HepG2 (cell line): ENCODE data around the gene BABAM1. TPM values are rescaled to one million over a fixed set of nuclear protein-coding genes. Genes with fewer than 3 reads are reported as not detected.

Experiments used
- AGO2 ChIP-seq: fragments of 200-400 bp; formaldehyde crosslinking; optimal IDR thresholded peaks from 2 replicates; pipeline ENCODE3; 2017; ENCODE audit warnings: mild to moderate bottlenecking, low read depth, low read length, moderate library complexity
- ETV5 ChIP-seq: IDR thresholded peaks from 2 replicates; pipeline ENCODE4 v1.6.1; 2018; ENCODE audit warnings: missing biosample characterization, missing genetic modification reagents, inconsistent platforms, borderline replicate concordance
- FOXA1 ChIP-seq, 2 experiments: fragments of 450-650 bp in 1 of 2; sonication (generic) in 1 of 2; formaldehyde crosslinking in 1 of 2; IDR thresholded peaks; 2 replicates each; pipeline versions ENCODE4 v1.4.0 to v1.6.1; 2016 to 2020; ENCODE audit warnings: missing genetic modification reagents in 1 of 2
- MAZ ChIP-seq, 2 experiments: sonication (generic) in 1 of 2; formaldehyde crosslinking in 1 of 2; IDR thresholded peaks; 2 replicates each; pipeline versions ENCODE4 v1.5.0 to v1.6.1; 2012 to 2020; ENCODE audit warnings: low read depth in 2 of 2, mild to moderate bottlenecking in 2 of 2, borderline replicate concordance in 1 of 2, improper control_type of control experiment in 1 of 2, low read length in 1 of 2, missing genetic modification reagents in 1 of 2, moderate library complexity in 1 of 2
- NFE2L1 ChIP-seq: sonication (generic); formaldehyde crosslinking; IDR thresholded peaks from 2 replicates; pipeline ENCODE4 v1.4.0; 2020; ENCODE audit warnings: missing genetic modification reagents, mild to moderate bottlenecking, borderline replicate concordance
- PHF20 ChIP-seq: sonication (generic); formaldehyde crosslinking; IDR thresholded peaks from 2 replicates; pipeline ENCODE4 v1.5.0; 2020; ENCODE audit warnings: mild to moderate bottlenecking, missing genetic modification reagents
- SALL2 ChIP-seq: sonication (generic); formaldehyde crosslinking; IDR thresholded peaks from 2 replicates; pipeline ENCODE4 v1.8.1; 2023; ENCODE audit warnings: mild to moderate bottlenecking, missing genetic modification reagents, inconsistent platforms
- STAT5B ChIP-seq: sonication (generic); formaldehyde crosslinking; IDR thresholded peaks from 2 replicates; pipeline ENCODE4 v1.4.0; 2020; ENCODE audit warnings: missing genetic modification reagents
- ZFP36 ChIP-seq: fragments of 150-350 bp; IDR thresholded peaks from 2 replicates; pipeline ENCODE4 v1.6.1; 2018; ENCODE audit warnings: borderline replicate concordance, low read length, low read depth; ENCODE audit not compliant: partially characterized antibody
- ZNF383 ChIP-seq: sonication (generic); formaldehyde crosslinking; IDR thresholded peaks from 2 replicates; pipeline ENCODE4 v1.4.0; 2020; ENCODE audit warnings: missing genetic modification reagents, mild to moderate bottlenecking, borderline replicate concordance
- ZNF562 ChIP-seq: sonication (generic); formaldehyde crosslinking; IDR thresholded peaks from 2 replicates; pipeline ENCODE4 v1.8.0; 2022; ENCODE audit warnings: missing genetic modification reagents, borderline replicate concordance
- ZNF841 ChIP-seq: sonication (generic); formaldehyde crosslinking; IDR thresholded peaks from 2 replicates; pipeline ENCODE4 v1.8.1; 2023; ENCODE audit warnings: missing genetic modification reagents, borderline replicate concordance
- polyA plus RNA-seq, 8 experiments: library from polyadenylated mRNA; depleted of rRNA in 3 of 8; stranded (reverse) in 7 of 8; unstranded in 1 of 8; fragments of >200 nt; fragmentation: Illumina TruSeq in 4 of 8; extraction: Trizol in 4 of 8; gene quantifications; 2 replicates each; pipeline versions ENCODE4 v1.2.1 to v1.2.3, GENCODE V29; 2011 to 2016; ENCODE audit warnings: low read depth in 4 of 8, missing spikeins in 1 of 8, mixed read lengths in 1 of 8; ENCODE audit not compliant: insufficient read depth in 1 of 8
- total RNA-seq, 5 experiments: library from RNA; depleted of rRNA; stranded (reverse); fragments of >200 nt; fragmentation: Illumina TruSeq; extraction: Trizol; gene quantifications; 2 replicates each; pipeline ENCODE4 v1.2.3, GENCODE V29; 2016; ENCODE audit warnings: low read depth in 1 of 5
- TF ChIP-seq, protein P1 (sequence below): sonication (generic); formaldehyde crosslinking; IDR thresholded peaks from 2 replicates; pipeline ENCODE4 v1.5.0; 2020; ENCODE audit warnings: missing genetic modification reagents, mild to moderate bottlenecking, borderline replicate concordance
- TF ChIP-seq, protein P2 (sequence below): sonication (generic); formaldehyde crosslinking; IDR thresholded peaks from 2 replicates; pipeline ENCODE4 v1.4.0; 2020; ENCODE audit warnings: mild to moderate bottlenecking, missing genetic modification reagents
- TF ChIP-seq, protein P3 (sequence below): sonication (generic); formaldehyde crosslinking; conservative IDR thresholded peaks from 2 replicates; pipeline ENCODE4 v1.4.0; 2020; ENCODE audit warnings: missing genetic modification reagents
- TF ChIP-seq, protein P4 (sequence below): sonication (generic); formaldehyde crosslinking; IDR thresholded peaks from 2 replicates; pipeline ENCODE4 v1.4.0; 2020; ENCODE audit warnings: missing genetic modification reagents, mild to moderate bottlenecking, borderline replicate concordance
- TF ChIP-seq, protein P5 (sequence below): IDR thresholded peaks from 2 replicates; pipeline ENCODE4 v1.6.1; 2012; ENCODE audit warnings: inconsistent platforms
- TF ChIP-seq, protein P6 (sequence below): IDR thresholded peaks from 2 replicates; pipeline ENCODE4 v1.6.1; 2012; ENCODE audit warnings: low read length, improper control_type of control experiment

Gene BABAM1
- total and polyA plus RNA-seq, 2 of the 13 experiments (the other 11 are each of a cell fraction or from before 2014, with no cell fraction given), result 70.0 to 82.0 TPM

DNA sequence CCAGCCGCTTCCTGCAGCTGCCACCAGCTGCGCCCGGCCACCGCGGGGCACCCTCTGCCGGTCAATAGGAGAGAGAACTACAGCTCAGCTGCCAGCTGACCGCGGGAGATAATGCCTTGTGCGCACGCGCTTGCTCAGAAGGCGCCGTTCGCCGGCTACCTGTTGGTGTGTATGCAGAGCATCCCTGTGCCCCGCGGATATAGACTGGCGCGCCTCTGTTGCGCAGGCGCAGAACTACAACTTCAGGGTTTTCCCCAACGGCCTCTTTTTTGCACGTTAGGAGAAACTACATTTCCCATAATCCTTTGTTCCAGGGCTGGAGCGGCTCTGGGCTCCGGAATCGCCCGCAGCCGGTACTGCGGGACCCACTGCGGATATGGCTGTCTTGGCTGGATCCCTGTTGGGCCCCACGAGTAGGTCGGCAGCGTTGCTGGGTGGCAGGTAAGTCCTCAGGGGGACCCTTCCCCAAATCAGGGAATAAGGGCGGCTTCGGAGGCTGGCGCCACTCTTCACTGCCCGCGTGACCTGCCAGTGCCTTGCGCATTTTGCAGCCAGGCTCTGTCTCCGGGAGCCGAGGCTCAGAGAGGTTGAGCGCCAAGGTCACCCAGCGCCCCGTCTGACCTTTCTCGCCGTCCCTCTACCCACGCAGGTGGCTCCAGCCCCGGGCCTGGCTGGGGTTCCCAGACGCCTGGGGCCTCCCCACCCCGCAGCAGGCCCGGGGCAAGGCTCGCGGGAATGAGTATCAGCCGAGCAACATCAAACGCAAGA is 38.5 kb downstream of the BABAM1 start, which contains the start of gene MRPL34 (continued):
- TF ChIP-seq, protein P1, sequence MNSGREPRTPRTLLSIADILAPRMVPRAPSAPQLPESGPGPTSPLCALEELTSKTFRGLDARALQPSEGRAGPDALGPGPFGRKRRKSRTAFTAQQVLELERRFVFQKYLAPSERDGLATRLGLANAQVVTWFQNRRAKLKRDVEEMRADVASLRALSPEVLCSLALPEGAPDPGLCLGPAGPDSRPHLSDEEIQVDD (CRISPR knock-in tag), result no peak
- TF ChIP-seq FOXA1 (IDR thresholded peaks at IDR 0.05) (no peak), FOXA1 (CRISPR knock-in tag; IDR thresholded peaks at IDR 0.05) (peak; percentile 53), SALL2 (CRISPR knock-in tag) (no peak), ZNF841 (CRISPR knock-in tag) (no peak), STAT5B (no peak), ZFP36 (no peak), PHF20 (CRISPR knock-in tag) (peak; percentile 51; the same call in 1 of the 2 replicates), ZNF562 (CRISPR knock-in tag) (no peak), NFE2L1 (CRISPR knock-in tag) (peak; percentile 77; the same call in 1 of the 2 replicates), AGO2 (peak; percentile 80), ZNF383 (CRISPR knock-in tag) (no peak), MAZ (IDR thresholded peaks at IDR 0.05; ENCODE audit: borderline replicate concordance, low read depth, low read length) (no peak), MAZ (CRISPR knock-in tag; IDR thresholded peaks at IDR 0.05; ENCODE audit: low read depth) (0 out of 2 replicates have a peak, but pooled peaks have one; percentile 63), ETV5 (CRISPR knock-in tag) (peak; percentile 87; the same call in 1 of the 2 replicates)
- TF ChIP-seq, protein P2, sequence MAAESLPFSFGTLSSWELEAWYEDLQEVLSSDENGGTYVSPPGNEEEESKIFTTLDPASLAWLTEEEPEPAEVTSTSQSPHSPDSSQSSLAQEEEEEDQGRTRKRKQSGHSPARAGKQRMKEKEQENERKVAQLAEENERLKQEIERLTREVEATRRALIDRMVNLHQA (CRISPR knock-in tag), result no peak
- TF ChIP-seq, protein P3, sequence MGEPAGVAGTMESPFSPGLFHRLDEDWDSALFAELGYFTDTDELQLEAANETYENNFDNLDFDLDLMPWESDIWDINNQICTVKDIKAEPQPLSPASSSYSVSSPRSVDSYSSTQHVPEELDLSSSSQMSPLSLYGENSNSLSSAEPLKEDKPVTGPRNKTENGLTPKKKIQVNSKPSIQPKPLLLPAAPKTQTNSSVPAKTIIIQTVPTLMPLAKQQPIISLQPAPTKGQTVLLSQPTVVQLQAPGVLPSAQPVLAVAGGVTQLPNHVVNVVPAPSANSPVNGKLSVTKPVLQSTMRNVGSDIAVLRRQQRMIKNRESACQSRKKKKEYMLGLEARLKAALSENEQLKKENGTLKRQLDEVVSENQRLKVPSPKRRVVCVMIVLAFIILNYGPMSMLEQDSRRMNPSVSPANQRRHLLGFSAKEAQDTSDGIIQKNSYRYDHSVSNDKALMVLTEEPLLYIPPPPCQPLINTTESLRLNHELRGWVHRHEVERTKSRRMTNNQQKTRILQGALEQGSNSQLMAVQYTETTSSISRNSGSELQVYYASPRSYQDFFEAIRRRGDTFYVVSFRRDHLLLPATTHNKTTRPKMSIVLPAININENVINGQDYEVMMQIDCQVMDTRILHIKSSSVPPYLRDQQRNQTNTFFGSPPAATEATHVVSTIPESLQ, result no peak
- TF ChIP-seq, protein P4, sequence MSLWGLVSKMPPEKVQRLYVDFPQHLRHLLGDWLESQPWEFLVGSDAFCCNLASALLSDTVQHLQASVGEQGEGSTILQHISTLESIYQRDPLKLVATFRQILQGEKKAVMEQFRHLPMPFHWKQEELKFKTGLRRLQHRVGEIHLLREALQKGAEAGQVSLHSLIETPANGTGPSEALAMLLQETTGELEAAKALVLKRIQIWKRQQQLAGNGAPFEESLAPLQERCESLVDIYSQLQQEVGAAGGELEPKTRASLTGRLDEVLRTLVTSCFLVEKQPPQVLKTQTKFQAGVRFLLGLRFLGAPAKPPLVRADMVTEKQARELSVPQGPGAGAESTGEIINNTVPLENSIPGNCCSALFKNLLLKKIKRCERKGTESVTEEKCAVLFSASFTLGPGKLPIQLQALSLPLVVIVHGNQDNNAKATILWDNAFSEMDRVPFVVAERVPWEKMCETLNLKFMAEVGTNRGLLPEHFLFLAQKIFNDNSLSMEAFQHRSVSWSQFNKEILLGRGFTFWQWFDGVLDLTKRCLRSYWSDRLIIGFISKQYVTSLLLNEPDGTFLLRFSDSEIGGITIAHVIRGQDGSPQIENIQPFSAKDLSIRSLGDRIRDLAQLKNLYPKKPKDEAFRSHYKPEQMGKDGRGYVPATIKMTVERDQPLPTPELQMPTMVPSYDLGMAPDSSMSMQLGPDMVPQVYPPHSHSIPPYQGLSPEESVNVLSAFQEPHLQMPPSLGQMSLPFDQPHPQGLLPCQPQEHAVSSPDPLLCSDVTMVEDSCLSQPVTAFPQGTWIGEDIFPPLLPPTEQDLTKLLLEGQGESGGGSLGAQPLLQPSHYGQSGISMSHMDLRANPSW (CRISPR knock-in tag), result no peak
- TF ChIP-seq, protein P5, sequence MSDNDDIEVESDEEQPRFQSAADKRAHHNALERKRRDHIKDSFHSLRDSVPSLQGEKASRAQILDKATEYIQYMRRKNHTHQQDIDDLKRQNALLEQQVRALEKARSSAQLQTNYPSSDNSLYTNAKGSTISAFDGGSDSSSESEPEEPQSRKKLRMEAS, result peak; percentile 66; the same call in 1 of the 2 replicates
- TF ChIP-seq, protein P6, sequence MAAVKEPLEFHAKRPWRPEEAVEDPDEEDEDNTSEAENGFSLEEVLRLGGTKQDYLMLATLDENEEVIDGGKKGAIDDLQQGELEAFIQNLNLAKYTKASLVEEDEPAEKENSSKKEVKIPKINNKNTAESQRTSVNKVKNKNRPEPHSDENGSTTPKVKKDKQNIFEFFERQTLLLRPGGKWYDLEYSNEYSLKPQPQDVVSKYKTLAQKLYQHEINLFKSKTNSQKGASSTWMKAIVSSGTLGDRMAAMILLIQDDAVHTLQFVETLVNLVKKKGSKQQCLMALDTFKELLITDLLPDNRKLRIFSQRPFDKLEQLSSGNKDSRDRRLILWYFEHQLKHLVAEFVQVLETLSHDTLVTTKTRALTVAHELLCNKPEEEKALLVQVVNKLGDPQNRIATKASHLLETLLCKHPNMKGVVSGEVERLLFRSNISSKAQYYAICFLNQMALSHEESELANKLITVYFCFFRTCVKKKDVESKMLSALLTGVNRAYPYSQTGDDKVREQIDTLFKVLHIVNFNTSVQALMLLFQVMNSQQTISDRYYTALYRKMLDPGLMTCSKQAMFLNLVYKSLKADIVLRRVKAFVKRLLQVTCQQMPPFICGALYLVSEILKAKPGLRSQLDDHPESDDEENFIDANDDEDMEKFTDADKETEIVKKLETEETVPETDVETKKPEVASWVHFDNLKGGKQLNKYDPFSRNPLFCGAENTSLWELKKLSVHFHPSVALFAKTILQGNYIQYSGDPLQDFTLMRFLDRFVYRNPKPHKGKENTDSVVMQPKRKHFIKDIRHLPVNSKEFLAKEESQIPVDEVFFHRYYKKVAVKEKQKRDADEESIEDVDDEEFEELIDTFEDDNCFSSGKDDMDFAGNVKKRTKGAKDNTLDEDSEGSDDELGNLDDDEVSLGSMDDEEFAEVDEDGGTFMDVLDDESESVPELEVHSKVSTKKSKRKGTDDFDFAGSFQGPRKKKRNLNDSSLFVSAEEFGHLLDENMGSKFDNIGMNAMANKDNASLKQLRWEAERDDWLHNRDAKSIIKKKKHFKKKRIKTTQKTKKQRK, result no peak
